GM18498 (cell line): ENCODE measurements around the gene MEIOSIN.

Experiments
- ATAC-seq: cut with Tn5 transposase; IDR thresholded peaks from one replicate; pipeline ENCODE4 v1.9.1; 2021; ENCODE audit warnings: mild to moderate bottlenecking, moderate library complexity; ENCODE audit not compliant: unreplicated experiment

MEIOSIN gene

GRCh38 chr19:45763691-45764294 lies 30.6 kb downstream of the MEIOSIN start:
- ATAC-seq: no peak

DNA sequence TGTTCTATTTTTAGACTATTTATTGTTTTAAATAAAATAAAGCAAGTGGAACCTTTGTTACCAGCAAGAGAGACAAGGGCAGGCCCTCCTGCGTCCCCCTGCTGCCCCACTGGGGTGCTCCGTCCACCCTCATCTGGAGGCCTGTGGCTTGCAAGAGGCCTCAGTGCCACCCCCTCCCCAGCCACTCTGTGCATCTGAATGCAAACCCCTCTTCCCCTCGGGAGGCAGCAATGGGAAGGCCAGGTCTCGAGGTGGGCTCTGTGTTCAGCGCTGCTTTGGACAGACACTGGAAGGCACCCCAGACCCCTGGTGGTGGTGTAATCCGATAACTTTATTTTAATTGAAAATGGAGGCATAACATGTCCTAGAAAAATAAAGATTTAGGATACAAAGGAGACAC lies 31.2 kb downstream of the MEIOSIN start:
- no peak for ATAC-seq

- ATAC-seq: no peak
These were observed 31.9 kb downstream of the MEIOSIN start for GRCh38 chr19:45764945-45765701.

- no peak for ATAC-seq
These were observed 32.6 kb downstream of the MEIOSIN start for GRCh38 chr19:45765702-45766295.

- ATAC-seq: no peak
These were observed 33.1 kb downstream of the MEIOSIN start for GRCh38 chr19:45766296-45766868.

GRCh38 chr19:45766869-45767346 lies 33.7 kb downstream of the MEIOSIN start:
- no peak for ATAC-seq

GRCh38 chr19:45767410-45767880 lies 34.2 kb downstream of the MEIOSIN start:
- no peak for ATAC-seq

- ATAC-seq: no peak
These were observed 34.8 kb downstream of the MEIOSIN start for GRCh38 chr19:45767881-45768654.

DNA sequence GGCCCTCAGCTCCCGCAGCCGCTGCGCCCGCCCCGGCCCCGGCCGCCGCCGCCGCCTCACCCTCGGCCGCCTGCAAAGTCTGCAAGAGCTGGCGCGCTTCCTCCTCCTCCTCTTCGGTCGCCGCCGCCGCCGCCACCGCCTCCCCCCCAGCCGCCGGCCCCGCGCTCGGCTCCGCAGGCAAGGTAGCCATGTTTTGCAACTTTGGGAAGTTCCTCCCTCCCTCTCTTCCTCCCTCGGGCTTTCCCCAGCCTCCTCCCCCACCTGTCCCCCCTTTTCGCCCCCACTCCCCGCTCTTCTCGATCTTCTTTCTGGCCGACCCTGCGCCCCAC lies 35.4 kb downstream of the MEIOSIN start:
- ATAC-seq: no peak

- ATAC-seq: peak; percentile 66
These were observed 35.9 kb downstream of the MEIOSIN start, which contains the start of gene SIX5 for GRCh38 chr19:45768984-45769782. Gene SIX5 (minus strand): TSS chr19:45769252. CDS start chr19:45768844, 408 bp downstream.

DNA sequence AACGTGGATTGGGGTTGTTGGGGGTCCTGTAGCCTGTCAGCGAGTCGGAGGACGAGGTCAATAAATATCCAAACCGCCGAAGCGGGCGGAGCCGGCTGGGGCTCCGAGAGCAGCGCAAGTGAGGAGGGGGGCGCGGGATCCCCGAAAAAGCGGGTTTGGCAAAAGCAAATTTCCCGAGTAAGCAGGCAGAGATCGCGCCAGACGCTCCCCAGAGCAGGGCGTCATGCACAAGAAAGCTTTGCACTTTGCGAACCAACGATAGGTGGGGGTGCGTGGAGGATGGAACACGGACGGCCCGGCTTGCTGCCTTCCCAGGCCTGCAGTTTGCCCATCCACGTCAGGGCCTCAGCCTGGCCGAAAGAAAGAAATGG lies 36.6 kb downstream of the MEIOSIN start:
- peak; percentile 15 for ATAC-seq

- peak; percentile 57 for ATAC-seq
These were observed 37.2 kb downstream of the MEIOSIN start for GRCh38 chr19:45770192-45771101.

DNA sequence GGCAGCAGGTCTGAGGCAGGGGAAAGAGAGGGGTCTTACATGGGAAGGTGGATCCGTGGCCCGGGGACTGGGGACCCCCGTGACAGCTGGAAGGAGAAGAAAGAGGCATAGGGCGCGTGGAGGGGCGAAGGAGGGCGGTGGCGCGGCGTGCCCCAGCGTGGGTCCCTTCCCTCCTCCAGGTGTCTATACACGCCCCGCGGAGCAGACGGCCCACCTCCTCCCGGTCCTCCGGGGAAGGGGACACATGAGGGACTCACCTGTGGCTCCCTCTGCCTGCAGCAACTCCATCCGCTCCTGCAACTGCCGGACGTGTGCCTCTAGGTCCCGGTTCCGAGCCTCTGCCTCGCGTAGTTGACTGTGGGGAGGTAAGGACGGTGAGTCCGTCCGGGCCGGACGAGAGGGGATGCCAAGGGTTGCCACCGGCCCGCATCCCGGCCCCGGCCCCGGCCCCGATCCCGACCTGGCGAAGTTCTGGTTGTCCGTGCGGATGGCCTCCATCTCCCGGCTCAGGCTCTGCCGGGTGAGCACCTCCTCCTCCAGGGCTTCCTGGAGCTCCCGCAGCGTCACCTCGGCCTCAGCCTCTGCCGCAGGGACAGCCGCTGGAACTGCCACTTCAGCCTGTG lies 38.2 kb downstream of the MEIOSIN start:
- no peak for ATAC-seq

DNA sequence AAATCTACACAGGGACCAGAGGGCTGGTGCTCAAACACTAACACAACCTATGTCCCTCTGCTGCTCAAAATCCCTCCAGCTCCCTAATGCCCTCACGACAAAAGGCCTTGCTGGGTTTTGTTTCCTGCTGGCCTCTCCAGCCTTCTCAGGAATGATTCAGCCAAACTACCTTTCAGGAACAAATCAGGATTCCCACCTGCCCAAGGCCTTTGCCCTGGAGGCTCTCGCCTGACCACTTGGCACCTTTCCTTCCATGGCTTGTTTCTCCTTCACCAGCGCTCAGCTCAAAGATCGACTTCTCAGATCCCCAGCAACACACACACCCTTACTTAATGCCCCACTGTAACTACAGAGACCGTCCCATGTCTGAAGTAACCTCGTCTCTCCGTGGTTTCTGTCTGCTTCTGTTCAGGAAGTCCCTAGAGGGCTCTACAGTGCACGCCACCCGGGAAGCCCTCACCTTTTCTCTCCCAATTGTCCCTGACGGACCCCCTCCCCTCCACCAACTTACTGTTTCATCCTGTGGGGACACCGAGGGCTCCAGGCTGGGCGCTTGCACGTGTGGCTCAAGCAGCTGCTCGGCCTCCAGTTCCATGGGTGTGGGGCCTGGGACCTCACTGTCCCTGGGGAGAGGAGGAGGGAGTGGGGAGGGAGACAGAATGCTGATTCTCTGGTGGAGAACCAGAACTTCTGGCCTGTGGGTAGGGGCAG lies 39.0 kb downstream of the MEIOSIN start:
- no peak for ATAC-seq

- no peak for ATAC-seq
These were observed 39.7 kb downstream of the MEIOSIN start for GRCh38 chr19:45772912-45773311.

- no peak for ATAC-seq
These were observed 40.1 kb downstream of the MEIOSIN start for GRCh38 chr19:45773384-45773783.

DNA sequence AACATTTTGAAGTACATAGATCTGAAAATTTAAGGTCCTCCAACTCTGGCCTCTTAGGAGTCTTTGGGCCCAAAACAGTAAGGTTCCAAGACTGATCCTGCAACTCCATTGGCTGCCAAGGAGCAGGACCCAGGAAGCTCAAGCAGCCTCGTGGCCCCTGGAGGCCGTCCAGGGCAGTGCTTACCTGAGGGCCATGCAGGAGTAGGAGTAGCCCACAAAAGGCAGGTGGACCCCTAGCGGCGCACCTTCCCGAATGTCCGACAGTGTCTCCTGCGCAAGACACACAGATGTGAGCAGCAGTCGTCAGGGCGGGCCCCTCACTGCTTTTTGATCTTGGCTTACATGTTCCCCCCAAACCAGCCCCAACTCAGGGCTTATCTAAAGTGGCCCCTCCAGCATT lies 41.5 kb downstream of the MEIOSIN start:
- ATAC-seq: no peak

GRCh38 chr19:45777395-45777961 lies 44.2 kb downstream of the MEIOSIN start:
- ATAC-seq: no peak
